ENCODE measurements around the gene DOK3. TPM values are rescaled to one million over a fixed set of nuclear protein-coding genes. Genes with fewer than 3 reads are reported as not detected.

DOK3 gene
- total RNA-seq, 6 donors from 2014 or later: 17.4 to 113 (median 75.9) TPM

GRCh38 chr5:177554474-177555111, 45.0 kb upstream of the DOK3 start, which contains the start of gene FAM193B:
Gene FAM193B, minus strand, starts transcription at chr5:177554563. Its CDS starts 105 bp downstream, at chr5:177554458.
- Histone ChIP-seq H3K4me3 (peak within 1 kb of the TSS; percentile 76 to 100 (median 98)), H3K4me1 (peaks cover 13 to 31% (median 24%) of the 10 kb centered on the region in 4 donors), H3K9me3 (no peaks in the 10 kb centered on the region), H3K27ac (peak within 1 kb of the TSS; percentile 75 to 90 (median 84)), H3K36me3 (peaks cover 0 to 17% (median 2%) of the 10 kb centered on the region in 4 donors), H3K27me3 (no peaks in the 10 kb centered on the region)
- TF ChIP-seq CTCF (IDR thresholded peaks at IDR 0.05) (peak in 4 of 6 experiments; percentile 25 to 65 (median 32)), POLR2A (IDR thresholded peaks at IDR 0.05) (peak in 1 of 4 donors; percentile 44), EP300 (IDR thresholded peaks at IDR 0.05) (no peak), POLR2AphosphoS5 (IDR thresholded peaks at IDR 0.05) (peak; percentile 62 to 65)
- peak; percentile 95 to 99 for DNase-seq
- WGBS, 2 donors: 15 to 24% methylated on average over 18 to 31 of the region's 49 CpGs
- ATAC-seq (ENCODE audit: low FRiP score in 2 of 2): peak; percentile 95 to 98

- no peak for TF ChIP-seq CTCF (IDR thresholded peaks at IDR 0.05)
- no peak for TF ChIP-seq EP300 (IDR thresholded peaks at IDR 0.05)
- no peak for TF ChIP-seq POLR2AphosphoS5 (IDR thresholded peaks at IDR 0.05)
- no peak for TF ChIP-seq POLR2A (IDR thresholded peaks at IDR 0.05)
- Histone ChIP-seq H3K4me1 (peaks cover 14 to 31% (median 24%) of the 10 kb centered on the region in 4 donors), H3K36me3 (peaks cover 0 to 17% (median 2%) of the 10 kb centered on the region in 4 donors), H3K27me3 (no peaks in the 10 kb centered on the region), H3K27ac (peak overlapping the region; percentile 75 to 90 (median 84)), H3K9me3 (no peaks in the 10 kb centered on the region), H3K4me3 (peak overlapping the region; percentile 76 to 100 (median 98))
- DNase-seq (peak in 1 of 2 donors; percentile 24), ATAC-seq (ENCODE audit: low FRiP score in 2 of 2) (peak; percentile 44 to 47)
- WGBS, 2 donors: 0% methylated on average over 2 to 23 of the region's 72 CpGs
Observed at GRCh38 chr5:177553671-177554429, 44.2 kb upstream of the DOK3 start.

GRCh38 chr5:177552839-177553455, 43.3 kb upstream of the DOK3 start:
- TF ChIP-seq POLR2A (IDR thresholded peaks at IDR 0.05) (no peak), EP300 (IDR thresholded peaks at IDR 0.05) (no peak), CTCF (IDR thresholded peaks at IDR 0.05) (no peak), POLR2AphosphoS5 (IDR thresholded peaks at IDR 0.05) (no peak)
- H3K27ac ChIP-seq: peak overlapping the region in 3 of 4 donors; percentile 75 to 88 (median 79)
- H3K4me1 ChIP-seq: peaks cover 23 to 39% (median 30%) of the 10 kb centered on the region in 4 donors
- H3K9me3 ChIP-seq: no peaks in the 10 kb centered on the region
- DNase-seq (no peak), ATAC-seq (ENCODE audit: low FRiP score in 2 of 2) (no peak)
- H3K27me3 ChIP-seq: no peaks in the 10 kb centered on the region
- H3K36me3 ChIP-seq: peaks cover 0 to 17% (median 2%) of the 10 kb centered on the region in 4 donors
- WGBS, 2 donors: 54 to 76% methylated on average over 9 to 16 of the region's 16 CpGs
- H3K4me3 ChIP-seq: peak overlapping the region; percentile 76 to 100 (median 98)

GRCh38 chr5:177550122-177550521, 40.5 kb upstream of the DOK3 start:
- Histone ChIP-seq H3K27ac (peak overlapping the region in 1 of 4 donors; percentile 4), H3K4me3 (no peak overlapping the region), H3K27me3 (no peaks in the 10 kb centered on the region), H3K36me3 (peaks cover 0 to 17% (median 2%) of the 10 kb centered on the region in 4 donors), H3K9me3 (no peaks in the 10 kb centered on the region), H3K4me1 (peaks cover 43 to 59% (median 49%) of the 10 kb centered on the region in 4 donors)
- WGBS, 2 donors: 78 to 100% methylated on average over 1 of the region's 1 CpG
- ATAC-seq (ENCODE audit: low FRiP score in 2 of 2) (no peak), DNase-seq (no peak)
- TF ChIP-seq CTCF (IDR thresholded peaks at IDR 0.05): no peak
- TF ChIP-seq POLR2A (IDR thresholded peaks at IDR 0.05): no peak
- no peak for TF ChIP-seq EP300 (IDR thresholded peaks at IDR 0.05)
- no peak for TF ChIP-seq POLR2AphosphoS5 (IDR thresholded peaks at IDR 0.05)

Data from upper lobe of left lung (tissue), 6 donors.